Gastroesophageal sphincter (tissue), 3 donors: Measurements from ENCODE around the gene KPNA3.

ENCODE experiments used
- CTCF ChIP-seq, 4 experiments: fragments of 200-600 bp in 2 of 4; fragments of 450-650 bp in 2 of 4; sonication (generic) in 1 of 4; IDR thresholded peaks; one replicate each; pipeline ENCODE4 v1.5.1; 2017 to 2019; ENCODE audit warnings: antibody characterized with exemption in 4 of 4, mild to moderate bottlenecking in 2 of 4, moderate library complexity in 2 of 4
- EP300 ChIP-seq: sonication (generic); formaldehyde crosslinking; IDR thresholded peaks from one replicate; pipeline ENCODE4 v1.6.1; 2017; ENCODE audit warnings: antibody characterized with exemption, mild to moderate bottlenecking
- POLR2A ChIP-seq, 2 donors: fragments of 450-650 bp; IDR thresholded peaks; one replicate each; pipeline ENCODE4 v1.6.1; 2017; ENCODE audit warnings: antibody characterized with exemption in 2 of 2, mild to moderate bottlenecking in 2 of 2, moderate library complexity in 1 of 2

GRCh38 chr13:49740870-49741269, 51.6 kb downstream of the KPNA3 start:
- TF ChIP-seq CTCF (IDR thresholded peaks at IDR 0.05) (no peak), POLR2A (IDR thresholded peaks at IDR 0.05) (no peak), EP300 (no peak)
